NB4 (cell line): ENCODE measurements around the gene MRPS26.

Experiments used
- DNase-seq: peaks from one replicate; pipeline ENCODE4 v3.0.0; 2010; ENCODE audit warnings: low read depth
- H3K4me3 ChIP-seq: one replicate; pipeline ENCODE4 v1.5.1; 2011; ENCODE audit warnings: mild to moderate bottlenecking, low read depth, low read length, moderate library complexity
- CTCF ChIP-seq: IDR thresholded peaks from one replicate; pipeline ENCODE4 v1.5.1; 2012; ENCODE audit warnings: low read depth, low read length
- MAX ChIP-seq: IDR thresholded peaks from 2 replicates; pipeline ENCODE4 v1.6.1; 2011; ENCODE audit warnings: low read depth, low read length
- MYC ChIP-seq: IDR thresholded peaks from 2 replicates; pipeline ENCODE4 v1.6.1; 2011; ENCODE audit warnings: low read depth, low read length
- POLR2A ChIP-seq: IDR thresholded peaks from 2 replicates; pipeline ENCODE4 v1.6.1; 2011; ENCODE audit warnings: mild to moderate bottlenecking; ENCODE audit not compliant: insufficient read length; ENCODE audit errors: extremely low read depth

The MRPS26 gene

GRCh38 chr20:3080939-3081388, 35.1 kb downstream of the MRPS26 start:
- no peak for TF ChIP-seq CTCF
- no peak for TF ChIP-seq MYC
- TF ChIP-seq MAX: no peak
- TF ChIP-seq POLR2A: no peak
- DNase-seq: no peak
- H3K4me3 ChIP-seq: no peak overlapping the region

GRCh38 chr20:3081641-3082040, 35.8 kb downstream of the MRPS26 start:
- no peak for DNase-seq
- no peak for TF ChIP-seq MAX
- no peak for TF ChIP-seq POLR2A
- TF ChIP-seq CTCF: no peak
- no peak for TF ChIP-seq MYC
- no peak overlapping the region for H3K4me3 ChIP-seq

- no peak overlapping the region for H3K4me3 ChIP-seq
- no peak for TF ChIP-seq MAX
- TF ChIP-seq MYC: no peak
- no peak for TF ChIP-seq CTCF
- TF ChIP-seq POLR2A: no peak
- no peak for DNase-seq
Observed at GRCh38 chr20:3082306-3082951, 36.6 kb downstream of the MRPS26 start.

- no peak overlapping the region for H3K4me3 ChIP-seq
- TF ChIP-seq MAX (no peak), CTCF (no peak), POLR2A (no peak), MYC (no peak)
- DNase-seq: peak; percentile 71
Observed at GRCh38 chr20:3082955-3083952, 37.4 kb downstream of the MRPS26 start.

GRCh38 chr20:3084283-3084985, 38.6 kb downstream of the MRPS26 start, which contains the start of gene AVP:
AVP (minus strand) TSS chr20:3084724; CDS start chr20:3084674, 50 bp downstream.
- no peak within 1 kb of the TSS for H3K4me3 ChIP-seq
- no peak for TF ChIP-seq MYC
- no peak for DNase-seq
